Upper lobe of left lung (tissue), 4 donors: Measurements from ENCODE around the gene MYL4.

Source experiments
- CTCF ChIP-seq, 6 experiments: fragments of 450-650 bp in 4 of 6; fragments of 200-600 bp in 2 of 6; sonication (generic) in 2 of 6; IDR thresholded peaks; one replicate each; pipeline ENCODE4 v1.5.1; 2016 to 2019; ENCODE audit warnings: antibody characterized with exemption in 6 of 6
- POLR2A ChIP-seq, 4 donors: fragments of 450-650 bp; IDR thresholded peaks; one replicate each; pipeline ENCODE4 v1.5.1; 2016 to 2017; ENCODE audit warnings: antibody characterized with exemption in 4 of 4, mild to moderate bottlenecking in 2 of 4
- POLR2AphosphoS5 ChIP-seq, 2 donors: sonication (generic); formaldehyde crosslinking; IDR thresholded peaks; one replicate each; pipeline ENCODE4 v1.5.1; 2017; ENCODE audit warnings: antibody characterized with exemption in 2 of 2

GRCh38 chr17:47224966-47225365 is 15.8 kb downstream of the MYL4 start:
- TF ChIP-seq POLR2AphosphoS5 (IDR thresholded peaks at IDR 0.05) (no peak), CTCF (IDR thresholded peaks at IDR 0.05) (no peak), POLR2A (IDR thresholded peaks at IDR 0.05) (no peak)
